Measurements from ENCODE around the gene ALDOB.

Gene ALDOB

DNA sequence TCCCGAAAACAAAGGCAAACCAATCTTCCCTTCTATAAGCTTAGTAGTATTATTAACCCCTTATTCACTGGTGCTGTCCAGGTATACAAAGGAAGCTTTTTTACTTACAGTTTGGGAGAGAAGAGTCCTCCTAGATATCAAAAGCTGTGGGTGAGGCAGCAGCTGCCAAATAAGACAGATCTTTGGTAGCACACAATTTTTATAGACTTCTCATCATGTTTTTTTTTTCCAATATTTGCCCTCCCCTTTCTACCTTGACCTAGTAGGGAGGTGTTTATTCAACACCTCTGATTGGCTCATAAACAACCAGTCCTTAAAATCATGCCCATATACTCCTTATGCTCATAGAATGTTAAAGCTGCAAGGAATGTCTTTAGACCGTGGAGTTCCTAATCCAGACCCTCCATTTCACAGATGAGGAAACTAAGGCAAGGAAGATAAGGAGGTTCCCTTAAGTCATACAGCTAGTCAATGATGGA, at the start of gene ALDOB:
TSS of gene ALDOB (minus strand) at position 174 of the 479 bp plus-strand sequence. CDS start 4,887 bp downstream, outside the sequence.
- ChIA-PET CTCF (no interaction called here), POLR2A (interaction anchor here (1.2 kb wide), 1 partner anchor 13 kb away, joined by 3 read pairs; no protein-coding TSS in a partner anchor)
- TF ChIP-seq ELF4 (IDR thresholded peaks at IDR 0.05) (no peak), ZNF384 (IDR thresholded peaks at IDR 0.05) (no peak), HDGF (IDR thresholded peaks at IDR 0.05; ENCODE audit: borderline replicate concordance) (no peak)
- no peak for DNase-seq (ENCODE audit: extremely low spot score)

DNA sequence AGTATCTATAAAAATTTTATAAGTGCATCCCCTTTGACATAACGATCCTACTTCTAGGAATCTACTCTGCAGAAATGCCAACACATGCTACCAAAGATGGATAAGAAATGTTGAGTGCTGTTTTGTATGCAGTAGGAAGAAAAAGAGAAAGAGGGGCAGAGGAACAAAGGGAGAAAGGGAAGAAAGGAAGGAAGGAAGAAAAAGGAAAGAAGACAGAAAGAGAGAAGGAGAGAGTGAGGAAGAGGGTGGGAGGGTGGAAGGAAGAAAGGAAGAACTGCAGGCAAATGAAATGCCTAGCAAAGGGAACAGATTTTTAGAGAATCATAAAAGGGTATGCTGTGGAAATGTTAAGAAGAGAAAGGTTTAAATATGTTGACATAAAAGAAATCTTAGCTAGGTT, 48.5 kb upstream of the ALDOB start:
- ChIA-PET CTCF (no interaction called here), POLR2A (no interaction called here)
- TF ChIP-seq HDGF (IDR thresholded peaks at IDR 0.05; ENCODE audit: borderline replicate concordance) (no peak), SUZ12 (IDR thresholded peaks at IDR 0.05) (no peak), TARDBP (IDR thresholded peaks at IDR 0.05) (no peak), CTBP1 (IDR thresholded peaks at IDR 0.05; ENCODE audit: borderline replicate concordance) (no peak), FOXK2 (IDR thresholded peaks at IDR 0.05) (no peak), FOXM1 (IDR thresholded peaks at IDR 0.05; ENCODE audit: borderline replicate concordance) (no peak), BHLHE40 (IDR thresholded peaks at IDR 0.05; ENCODE audit: borderline replicate concordance) (no peak), FOXA1 (IDR thresholded peaks at IDR 0.05) (no peak), ZNF384 (IDR thresholded peaks at IDR 0.05) (no peak), L3MBTL2 (conservative IDR thresholded peaks at IDR 0.05) (no peak), LEF1 (IDR thresholded peaks at IDR 0.05; ENCODE audit: borderline replicate concordance) (no peak), ELF4 (IDR thresholded peaks at IDR 0.05) (no peak), NFRKB (IDR thresholded peaks at IDR 0.05) (no peak), SP1 (IDR thresholded peaks at IDR 0.05) (no peak)
- no peak for DNase-seq (ENCODE audit: extremely low spot score)

DNA sequence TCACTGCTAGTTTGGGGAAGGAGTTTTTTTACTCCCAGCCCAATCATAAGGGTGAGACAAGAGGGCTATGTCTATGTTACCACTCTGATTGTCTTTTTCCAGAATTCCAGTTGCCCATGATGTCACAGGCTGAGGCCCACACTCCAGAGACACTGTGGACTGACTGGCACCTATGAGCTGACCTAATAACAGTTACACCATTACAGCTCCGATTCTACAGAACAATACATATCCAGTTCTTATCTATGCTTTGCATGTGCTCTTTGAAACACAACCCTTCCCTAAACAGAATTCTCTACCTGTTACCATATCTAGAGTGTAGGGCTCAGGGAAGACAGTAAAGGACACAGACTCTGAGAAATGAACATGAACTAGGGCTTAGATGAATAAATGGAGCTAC, 45.7 kb upstream of the ALDOB start:
- DNase-seq (ENCODE audit: extremely low spot score) = no peak
- CTCF ChIA-PET = no interaction called here
- POLR2A ChIA-PET = interaction anchor here (0.7 kb wide), 1 partner anchor 35 kb away, joined by 3 read pairs; no protein-coding TSS in a partner anchor
- no peak for TF ChIP-seq L3MBTL2 (conservative IDR thresholded peaks at IDR 0.05)
- TF ChIP-seq SUZ12 (IDR thresholded peaks at IDR 0.05) = no peak
- TF ChIP-seq, protein P1, sequence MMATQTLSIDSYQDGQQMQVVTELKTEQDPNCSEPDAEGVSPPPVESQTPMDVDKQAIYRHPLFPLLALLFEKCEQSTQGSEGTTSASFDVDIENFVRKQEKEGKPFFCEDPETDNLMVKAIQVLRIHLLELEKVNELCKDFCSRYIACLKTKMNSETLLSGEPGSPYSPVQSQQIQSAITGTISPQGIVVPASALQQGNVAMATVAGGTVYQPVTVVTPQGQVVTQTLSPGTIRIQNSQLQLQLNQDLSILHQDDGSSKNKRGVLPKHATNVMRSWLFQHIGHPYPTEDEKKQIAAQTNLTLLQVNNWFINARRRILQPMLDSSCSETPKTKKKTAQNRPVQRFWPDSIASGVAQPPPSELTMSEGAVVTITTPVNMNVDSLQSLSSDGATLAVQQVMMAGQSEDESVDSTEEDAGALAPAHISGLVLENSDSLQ (IDR thresholded peaks at IDR 0.05) = no peak
- no peak for TF ChIP-seq NFRKB (IDR thresholded peaks at IDR 0.05)
- TF ChIP-seq ZNF384 (IDR thresholded peaks at IDR 0.05) = no peak
- no peak for TF ChIP-seq BHLHE40 (IDR thresholded peaks at IDR 0.05; ENCODE audit: borderline replicate concordance)
- TF ChIP-seq SP1 (IDR thresholded peaks at IDR 0.05) = no peak
- TF ChIP-seq FOXK2 (IDR thresholded peaks at IDR 0.05) = no peak
- TF ChIP-seq LEF1 (IDR thresholded peaks at IDR 0.05; ENCODE audit: borderline replicate concordance) = no peak
- no peak for TF ChIP-seq ARNT (IDR thresholded peaks at IDR 0.05)

DNA sequence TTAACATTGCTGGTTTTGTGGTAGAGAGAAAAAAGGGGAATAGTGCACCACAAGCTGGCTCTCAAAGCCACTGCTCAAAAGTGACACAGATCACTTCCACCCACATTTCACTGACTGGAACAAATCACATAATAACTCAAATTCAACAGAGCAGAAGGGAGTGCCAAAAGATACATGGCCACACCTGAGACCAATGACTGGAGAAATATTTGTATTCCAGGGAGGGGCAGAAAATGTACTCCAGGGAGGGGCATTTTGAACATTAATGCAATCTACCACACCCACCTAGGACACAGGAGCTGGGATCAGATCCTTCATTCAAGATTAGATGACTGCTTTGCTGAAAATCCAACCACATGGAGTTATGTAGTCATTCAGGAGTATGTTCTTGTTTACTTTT, 44.8 kb upstream of the ALDOB start:
- ChIA-PET CTCF (no interaction called here), POLR2A (no interaction called here)
- TF ChIP-seq SUZ12 (IDR thresholded peaks at IDR 0.05) (no peak), HDGF (IDR thresholded peaks at IDR 0.05; ENCODE audit: borderline replicate concordance) (no peak), FOXK2 (IDR thresholded peaks at IDR 0.05) (no peak), TARDBP (IDR thresholded peaks at IDR 0.05) (no peak), ARNT (IDR thresholded peaks at IDR 0.05) (no peak), BHLHE40 (IDR thresholded peaks at IDR 0.05; ENCODE audit: borderline replicate concordance) (no peak), SP1 (IDR thresholded peaks at IDR 0.05) (no peak), ELF4 (IDR thresholded peaks at IDR 0.05) (no peak), CTBP1 (IDR thresholded peaks at IDR 0.05; ENCODE audit: borderline replicate concordance) (no peak)
- TF ChIP-seq, protein P1 (IDR thresholded peaks at IDR 0.05) = no peak
- no peak for DNase-seq (ENCODE audit: extremely low spot score)

DNA sequence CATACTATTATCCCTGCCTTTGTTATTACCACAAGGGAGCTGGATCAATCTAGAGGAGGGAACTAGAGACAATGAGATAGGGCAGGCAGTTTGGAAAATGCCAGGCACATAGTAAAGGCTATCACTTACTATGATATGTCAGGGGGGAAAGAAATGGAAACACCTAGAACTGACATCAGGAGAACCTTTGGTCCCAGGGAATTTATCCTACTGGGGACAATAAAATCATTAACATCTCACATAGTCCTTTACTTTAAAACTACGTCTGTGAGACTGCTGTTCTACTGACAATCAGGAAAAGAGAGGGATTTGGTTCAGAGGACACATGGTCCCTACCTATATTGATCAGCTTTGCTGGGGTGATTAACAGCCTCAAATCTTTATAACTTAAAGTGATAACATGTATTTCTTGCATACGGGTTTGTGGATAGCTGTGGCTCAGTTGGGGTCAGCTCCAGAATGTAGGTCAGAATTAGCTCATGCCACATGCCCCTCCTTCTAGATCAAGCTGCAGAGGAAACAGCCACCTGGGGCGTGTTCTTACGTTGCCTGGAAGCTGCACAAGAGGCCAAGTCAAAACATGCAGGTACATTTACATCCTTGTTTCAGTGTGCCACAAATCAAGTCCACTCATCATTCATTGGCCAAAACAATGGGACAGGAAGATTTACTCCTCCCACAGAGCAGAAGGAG, 43.9 kb upstream of the ALDOB start:
- DNase-seq (ENCODE audit: extremely low spot score) = no peak
- ChIA-PET POLR2A (no interaction called here), CTCF (no interaction called here)
- TF ChIP-seq SP1 (IDR thresholded peaks at IDR 0.05) (no peak), TARDBP (IDR thresholded peaks at IDR 0.05) (no peak), FOXK2 (IDR thresholded peaks at IDR 0.05) (no peak), FOXM1 (IDR thresholded peaks at IDR 0.05; ENCODE audit: borderline replicate concordance) (no peak), CTBP1 (IDR thresholded peaks at IDR 0.05; ENCODE audit: borderline replicate concordance) (no peak), LEF1 (IDR thresholded peaks at IDR 0.05; ENCODE audit: borderline replicate concordance) (no peak), NFRKB (IDR thresholded peaks at IDR 0.05) (no peak), BHLHE40 (IDR thresholded peaks at IDR 0.05; ENCODE audit: borderline replicate concordance) (no peak), L3MBTL2 (conservative IDR thresholded peaks at IDR 0.05) (no peak), ELF4 (IDR thresholded peaks at IDR 0.05) (no peak), SUZ12 (IDR thresholded peaks at IDR 0.05) (no peak), ARNT (IDR thresholded peaks at IDR 0.05) (no peak), ZNF384 (IDR thresholded peaks at IDR 0.05) (no peak), FOXA1 (IDR thresholded peaks at IDR 0.05) (no peak)
- TF ChIP-seq, protein P1 (IDR thresholded peaks at IDR 0.05) = no peak

DNA sequence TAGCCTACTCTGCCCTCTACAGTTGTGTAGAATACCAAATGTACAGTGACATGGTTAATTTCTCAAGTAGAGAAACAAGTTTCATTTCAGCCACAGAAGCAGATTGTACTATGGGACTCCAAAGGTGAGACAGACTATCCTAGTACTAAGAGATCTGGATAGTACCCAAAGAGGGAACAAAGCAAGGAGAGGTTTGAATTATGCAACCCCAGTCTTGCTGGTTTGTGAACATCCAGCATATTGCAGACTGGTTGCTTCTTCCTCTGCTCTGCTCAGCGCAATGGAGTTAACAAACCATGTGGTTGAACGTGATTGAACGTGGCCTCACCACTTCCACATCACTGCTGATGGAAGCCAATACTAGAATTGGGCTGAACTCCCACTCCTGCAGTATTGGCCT, 43.3 kb upstream of the ALDOB start:
- ChIA-PET CTCF (no interaction called here), POLR2A (no interaction called here)
- TF ChIP-seq BHLHE40 (IDR thresholded peaks at IDR 0.05; ENCODE audit: borderline replicate concordance) (no peak), LEF1 (IDR thresholded peaks at IDR 0.05; ENCODE audit: borderline replicate concordance) (no peak), HDGF (IDR thresholded peaks at IDR 0.05; ENCODE audit: borderline replicate concordance) (no peak), NFRKB (IDR thresholded peaks at IDR 0.05) (no peak), ARNT (IDR thresholded peaks at IDR 0.05) (no peak), SP1 (IDR thresholded peaks at IDR 0.05) (no peak), TARDBP (IDR thresholded peaks at IDR 0.05) (no peak), FOXM1 (IDR thresholded peaks at IDR 0.05; ENCODE audit: borderline replicate concordance) (no peak), SUZ12 (IDR thresholded peaks at IDR 0.05) (no peak), FOXA1 (IDR thresholded peaks at IDR 0.05) (no peak)
- TF ChIP-seq, protein P1 (IDR thresholded peaks at IDR 0.05) = no peak
- DNase-seq (ENCODE audit: extremely low spot score) = no peak
